GM13976 (cell line): ENCODE data around the gene GSAP.

ENCODE experiments used
- DNase-seq: peaks from one replicate; pipeline ENCODE4 v3.0.0; 2012; ENCODE audit warnings: low spot score
- CTCF ChIP-seq: IDR thresholded peaks from 2 replicates; pipeline ENCODE4 v1.5.1; 2012; ENCODE audit warnings: borderline replicate concordance, mild to moderate bottlenecking; ENCODE audit not compliant: insufficient read depth; ENCODE audit errors: extremely low read depth, missing control alignments, control extremely low read depth
- in situ Hi-C: fragments of 300-500 bp; cut with MboI; formaldehyde crosslinking; loops from one replicate; pipeline ENCODE4 v1.12.0; 2022; ENCODE audit warnings: low sequenced_read_pairs, mixed read lengths, inconsistent platforms; ENCODE audit not compliant: unreplicated experiment

GSAP gene

GRCh38 chr7:77359599-77359998 lies 56.5 kb downstream of the GSAP start:
- no peak for DNase-seq
- TF ChIP-seq CTCF, result no peak
- in situ Hi-C loops, result no loop called here

GRCh38 chr7:77354914-77355313 lies 61.2 kb downstream of the GSAP start:
- no peak for DNase-seq
- no peak for TF ChIP-seq CTCF
- in situ Hi-C loops, result no loop called here

- no peak for TF ChIP-seq CTCF
- DNase-seq, result no peak
- in situ Hi-C loops, result no loop called here
These were observed 61.7 kb downstream of the GSAP start for GRCh38 chr7:77354484-77354883.

GRCh38 chr7:77353911-77354310 lies 62.2 kb downstream of the GSAP start:
- no peak for TF ChIP-seq CTCF
- DNase-seq, result no peak
- in situ Hi-C loops, result no loop called here

- TF ChIP-seq CTCF, result no peak
- in situ Hi-C loops, result no loop called here
These were observed 62.8 kb downstream of the GSAP start for GRCh38 chr7:77353407-77353721.

GRCh38 chr7:77352665-77353406 lies 63.3 kb downstream of the GSAP start:
- DNase-seq, result no peak
- no peak for TF ChIP-seq CTCF
- in situ Hi-C loops, result no loop called here

More at GRCh38 chr7:77353407-77353721, 62.8 kb downstream of the GSAP start:
- DNase-seq, result no peak

GRCh38 chr7:77351539-77352004 lies 64.6 kb downstream of the GSAP start:
- in situ Hi-C loops, result no loop called here
- no peak for TF ChIP-seq CTCF
- peak; percentile 51 for DNase-seq
